ENCODE data around the gene HBA2. TPM values are rescaled to one million over a fixed set of nuclear protein-coding genes. Genes with fewer than 3 reads are reported as not detected.
"Not testable (repeated sequence)": the region's sequence is repeated elsewhere in the genome, so short reads cannot be mapped to it uniquely, and the experiment has no call there.

Gene HBA2
- total RNA-seq, 4 donors from 2014 or later, result 1.8 to 10.8 (median 7.0) TPM; not detected in 1

GRCh38 chr16:192686-193085 is 20.0 kb downstream of the HBA2 start:
- TF ChIP-seq POLR2AphosphoS5 (IDR thresholded peaks at IDR 0.05) (no peak), CTCF (IDR thresholded peaks at IDR 0.05) (no peak), EP300 (IDR thresholded peaks at IDR 0.05; ENCODE audit: low read depth) (no peak), POLR2A (IDR thresholded peaks at IDR 0.05) (no peak)
- Histone ChIP-seq H3K27me3 (no peaks in the 10 kb centered on the region), H3K36me3 (peaks cover 0 to 81% (median 40%) of the 10 kb centered on the region in 4 donors), H3K9me3 (no peaks in the 10 kb centered on the region), H3K4me1 (no peaks in the 10 kb centered on the region), H3K4me3 (no peak overlapping the region), H3K27ac (no peak overlapping the region)
- in situ Hi-C loops (cut with MboI; ENCODE audit: low pct_ligation_motif_present in 1 of 4, low pct_unique_long_range_greater_than_20kb in 1 of 4, low sequenced_read_pairs in 3 of 4) (no loop called here), intact Hi-C loops (cut with DNase I; ENCODE audit: low total_unique reads) (no loop called here)
- no peak for DNase-seq
- WGBS, 2 donors (ENCODE audit: low coverage in 1 of 2), result 90 to 96% methylated on average over 2 to 11 of the region's 11 CpGs

GRCh38 chr16:193441-193840 is 20.8 kb downstream of the HBA2 start:
- WGBS, 2 donors (ENCODE audit: low coverage in 1 of 2), result 93 to 98% methylated on average over 8 to 15 of the region's 15 CpGs

DNA sequence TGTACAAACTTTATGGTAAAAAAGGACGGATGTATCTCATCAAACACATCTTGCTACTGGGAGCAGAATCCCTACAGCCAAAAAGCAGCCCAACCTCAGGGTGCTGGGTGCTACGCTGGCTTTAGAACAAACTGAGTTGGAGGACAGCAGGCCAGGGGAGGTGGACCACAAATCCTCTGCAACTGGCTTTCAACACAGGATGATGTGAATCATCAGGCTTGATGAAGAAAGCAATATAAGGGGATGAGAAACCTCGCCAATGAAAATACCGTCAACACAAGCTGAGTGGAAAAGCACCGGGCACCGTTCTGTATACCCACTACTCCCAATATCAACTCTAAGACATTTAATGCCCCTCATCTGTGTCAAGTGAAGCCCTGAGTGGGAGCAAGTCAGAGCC is 21.8 kb downstream of the HBA2 start:
- H3K36me3 ChIP-seq, result peaks cover 0 to 84% (median 40%) of the 10 kb centered on the region in 4 donors

More at GRCh38 chr16:193441-193840, 20.8 kb downstream of the HBA2 start:
- no peaks in the 10 kb centered on the region for H3K27me3 ChIP-seq
- in situ Hi-C loops (cut with MboI; ENCODE audit: low pct_ligation_motif_present in 1 of 4, low pct_unique_long_range_greater_than_20kb in 1 of 4, low sequenced_read_pairs in 3 of 4) (no loop called here), intact Hi-C loops (cut with DNase I; ENCODE audit: low total_unique reads) (no loop called here)
- no peak overlapping the region for H3K27ac ChIP-seq
- H3K4me1 ChIP-seq, result no peaks in the 10 kb centered on the region
- H3K4me3 ChIP-seq, result no peak overlapping the region
- H3K9me3 ChIP-seq, result no peaks in the 10 kb centered on the region
- peaks cover 0 to 85% (median 40%) of the 10 kb centered on the region in 4 donors for H3K36me3 ChIP-seq
- DNase-seq, result no peak
- TF ChIP-seq POLR2AphosphoS5 (IDR thresholded peaks at IDR 0.05), result no peak
- TF ChIP-seq CTCF (IDR thresholded peaks at IDR 0.05), result no peak
- TF ChIP-seq POLR2A (IDR thresholded peaks at IDR 0.05), result no peak
- no peak for TF ChIP-seq EP300 (IDR thresholded peaks at IDR 0.05; ENCODE audit: low read depth)

DNA sequence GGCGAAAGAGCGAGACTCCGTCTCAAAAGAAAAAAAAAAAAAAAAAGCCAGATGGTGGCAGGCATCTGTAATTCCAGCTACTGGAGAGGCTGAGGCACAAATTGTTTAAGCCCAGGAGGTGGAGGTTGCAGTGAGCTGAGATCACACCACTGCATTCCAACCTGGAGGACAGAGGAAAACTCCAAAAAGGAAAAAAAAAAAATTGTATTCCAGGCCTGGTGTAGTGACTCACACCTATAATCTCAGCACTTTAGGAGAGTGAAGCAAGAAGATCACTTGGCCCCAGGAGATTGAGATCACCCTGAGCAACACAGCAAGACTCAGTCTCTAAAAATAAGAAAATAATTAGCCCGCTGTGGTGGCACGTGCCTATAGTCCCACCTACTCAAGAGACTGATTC is 27.7 kb downstream of the HBA2 start:
- Histone ChIP-seq H3K27me3 (no peaks in the 10 kb centered on the region), H3K4me1 (no peaks in the 10 kb centered on the region), H3K9me3 (no peaks in the 10 kb centered on the region), H3K27ac (no peak overlapping the region), H3K36me3 (peaks cover 0 to 73% (median 33%) of the 10 kb centered on the region in 4 donors), H3K4me3 (no peak overlapping the region)
- TF ChIP-seq POLR2AphosphoS5 (IDR thresholded peaks at IDR 0.05) (no peak), EP300 (IDR thresholded peaks at IDR 0.05; ENCODE audit: low read depth) (no peak), POLR2A (IDR thresholded peaks at IDR 0.05) (no peak)
- DNase-seq, result no peak
- 94 to 95% methylated on average over 5 of the region's 5 CpGs for WGBS, 2 donors (ENCODE audit: low coverage in 1 of 2)
- in situ Hi-C loops (cut with MboI; ENCODE audit: low pct_ligation_motif_present in 1 of 4, low pct_unique_long_range_greater_than_20kb in 1 of 4, low sequenced_read_pairs in 3 of 4) (no loop called here), intact Hi-C loops (cut with DNase I; ENCODE audit: low total_unique reads) (no loop called here)

More for the DNA sequence above, 21.8 kb downstream of the HBA2 start:
- WGBS, 2 donors (ENCODE audit: low coverage in 1 of 2), result 95% methylated on average over 6 of the region's 6 CpGs; no CpG with 5 or more reads in 1 of the 2 donors
- in situ Hi-C loops (cut with MboI; ENCODE audit: low pct_ligation_motif_present in 1 of 4, low pct_unique_long_range_greater_than_20kb in 1 of 4, low sequenced_read_pairs in 3 of 4), result no loop called here
- no peak for TF ChIP-seq POLR2A (IDR thresholded peaks at IDR 0.05)
- TF ChIP-seq POLR2AphosphoS5 (IDR thresholded peaks at IDR 0.05), result no peak
- TF ChIP-seq EP300 (IDR thresholded peaks at IDR 0.05; ENCODE audit: low read depth), result no peak
- no peak for TF ChIP-seq CTCF (IDR thresholded peaks at IDR 0.05)
- intact Hi-C loops (cut with DNase I; ENCODE audit: low total_unique reads), result no loop called here
- Histone ChIP-seq H3K4me3 (no peak overlapping the region), H3K27ac (no peak overlapping the region), H3K9me3 (no peaks in the 10 kb centered on the region), H3K4me1 (no peaks in the 10 kb centered on the region), H3K27me3 (no peaks in the 10 kb centered on the region)
- DNase-seq, result no peak

DNA sequence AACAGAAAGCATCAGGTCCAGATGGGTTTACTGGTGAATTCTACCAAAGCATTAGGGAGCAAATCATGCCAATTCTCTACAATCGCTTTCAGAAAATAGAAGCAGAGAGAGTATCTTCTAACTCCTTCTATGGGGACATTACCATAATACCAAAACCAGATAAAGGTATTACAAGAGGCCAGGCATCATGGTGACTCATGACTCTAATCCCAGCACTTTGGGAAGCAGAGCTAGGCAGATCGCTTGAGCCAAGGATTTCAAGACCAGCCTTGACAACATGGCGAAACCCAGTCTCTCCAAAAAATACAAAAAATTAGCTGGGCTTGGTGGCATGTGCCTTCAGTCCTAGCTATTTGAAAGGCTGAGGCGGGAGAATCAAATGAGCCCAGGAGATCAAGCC is 30.6 kb downstream of the HBA2 start:
- DNase-seq, result no peak
- H3K4me1 ChIP-seq, result no peaks in the 10 kb centered on the region
- 95 to 100% methylated on average over 1 to 4 of the region's 4 CpGs for WGBS, 2 donors (ENCODE audit: low coverage in 1 of 2)
- intact Hi-C loops (cut with DNase I; ENCODE audit: low total_unique reads) (no loop called here), in situ Hi-C loops (cut with MboI; ENCODE audit: low pct_ligation_motif_present in 1 of 4, low pct_unique_long_range_greater_than_20kb in 1 of 4, low sequenced_read_pairs in 3 of 4) (no loop called here)
- TF ChIP-seq POLR2A (IDR thresholded peaks at IDR 0.05), result no peak
- TF ChIP-seq CTCF (IDR thresholded peaks at IDR 0.05), result no peak
- no peak for TF ChIP-seq EP300 (IDR thresholded peaks at IDR 0.05; ENCODE audit: low read depth)
- TF ChIP-seq POLR2AphosphoS5 (IDR thresholded peaks at IDR 0.05), result no peak
- peaks cover 0 to 75% (median 33%) of the 10 kb centered on the region in 4 donors for H3K36me3 ChIP-seq
- no peak overlapping the region for H3K4me3 ChIP-seq
- H3K27ac ChIP-seq, result no peak overlapping the region
- no peaks in the 10 kb centered on the region for H3K9me3 ChIP-seq
- no peaks in the 10 kb centered on the region for H3K27me3 ChIP-seq

DNA sequence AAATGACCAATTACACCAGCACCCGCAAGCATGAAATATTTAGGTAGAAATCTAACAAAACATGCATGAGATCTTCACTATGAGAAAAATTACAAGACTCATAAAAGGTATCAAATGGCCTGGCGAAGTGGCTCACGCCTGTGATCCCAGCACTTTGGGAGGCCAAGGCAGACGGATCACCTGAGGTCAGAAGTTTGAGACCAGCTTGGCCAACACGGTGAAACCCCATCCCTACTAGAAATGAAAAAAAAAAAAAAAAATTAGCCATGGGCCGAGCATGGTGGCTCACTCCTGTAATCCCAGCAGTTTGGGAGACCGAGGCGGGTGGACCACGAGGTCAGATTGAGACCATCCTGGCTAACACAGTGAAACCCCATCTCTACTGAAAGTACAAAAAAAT is 31.4 kb downstream of the HBA2 start:
- DNase-seq; in situ Hi-C loops (cut with MboI; ENCODE audit: low pct_ligation_motif_present in 1 of 4, low pct_unique_long_range_greater_than_20kb in 1 of 4, low sequenced_read_pairs in 3 of 4); H3K27ac ChIP-seq; H3K27me3 ChIP-seq; H3K9me3 ChIP-seq; intact Hi-C loops (cut with DNase I; ENCODE audit: low total_unique reads); H3K4me1 ChIP-seq; H3K4me3 ChIP-seq: not testable (repeated sequence)
- WGBS, 2 donors (ENCODE audit: low coverage in 1 of 2), result 90 to 93% methylated on average over 2 to 9 of the region's 9 CpGs
- peaks cover 0 to 75% (median 33%) of the 10 kb centered on the region in 4 donors for H3K36me3 ChIP-seq

- intact Hi-C loops (cut with DNase I; ENCODE audit: low total_unique reads); H3K4me3 ChIP-seq; H3K27ac ChIP-seq; in situ Hi-C loops (cut with MboI; ENCODE audit: low pct_ligation_motif_present in 1 of 4, low pct_unique_long_range_greater_than_20kb in 1 of 4, low sequenced_read_pairs in 3 of 4); H3K9me3 ChIP-seq; H3K27me3 ChIP-seq; DNase-seq; H3K4me1 ChIP-seq: not testable (repeated sequence)
- H3K36me3 ChIP-seq, result peaks cover 0 to 61% (median 27%) of the 10 kb centered on the region in 4 donors
- WGBS, 2 donors (ENCODE audit: low coverage in 1 of 2), result 77 to 95% methylated on average over 3 to 4 of the region's 4 CpGs
Measured at GRCh38 chr16:209359-209758, 36.7 kb downstream of the HBA2 start.

Measured in transverse colon (tissue), 4 donors.